DMS 273 treated with DMSO at 0.1 percent for 48 hours (cell line): ENCODE data around the gene MINDY1.
A peak's percentile ranks its signal among the peaks of the same experiment; 100 is the strongest.

Experiments used
- DNase-seq: peaks from one replicate; lab custom pipeline; 2025; lab: John Stamatoyannopoulos, UW

Gene MINDY1, protein sequence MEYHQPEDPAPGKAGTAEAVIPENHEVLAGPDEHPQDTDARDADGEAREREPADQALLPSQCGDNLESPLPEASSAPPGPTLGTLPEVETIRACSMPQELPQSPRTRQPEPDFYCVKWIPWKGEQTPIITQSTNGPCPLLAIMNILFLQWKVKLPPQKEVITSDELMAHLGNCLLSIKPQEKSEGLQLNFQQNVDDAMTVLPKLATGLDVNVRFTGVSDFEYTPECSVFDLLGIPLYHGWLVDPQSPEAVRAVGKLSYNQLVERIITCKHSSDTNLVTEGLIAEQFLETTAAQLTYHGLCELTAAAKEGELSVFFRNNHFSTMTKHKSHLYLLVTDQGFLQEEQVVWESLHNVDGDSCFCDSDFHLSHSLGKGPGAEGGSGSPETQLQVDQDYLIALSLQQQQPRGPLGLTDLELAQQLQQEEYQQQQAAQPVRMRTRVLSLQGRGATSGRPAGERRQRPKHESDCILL

DNA sequence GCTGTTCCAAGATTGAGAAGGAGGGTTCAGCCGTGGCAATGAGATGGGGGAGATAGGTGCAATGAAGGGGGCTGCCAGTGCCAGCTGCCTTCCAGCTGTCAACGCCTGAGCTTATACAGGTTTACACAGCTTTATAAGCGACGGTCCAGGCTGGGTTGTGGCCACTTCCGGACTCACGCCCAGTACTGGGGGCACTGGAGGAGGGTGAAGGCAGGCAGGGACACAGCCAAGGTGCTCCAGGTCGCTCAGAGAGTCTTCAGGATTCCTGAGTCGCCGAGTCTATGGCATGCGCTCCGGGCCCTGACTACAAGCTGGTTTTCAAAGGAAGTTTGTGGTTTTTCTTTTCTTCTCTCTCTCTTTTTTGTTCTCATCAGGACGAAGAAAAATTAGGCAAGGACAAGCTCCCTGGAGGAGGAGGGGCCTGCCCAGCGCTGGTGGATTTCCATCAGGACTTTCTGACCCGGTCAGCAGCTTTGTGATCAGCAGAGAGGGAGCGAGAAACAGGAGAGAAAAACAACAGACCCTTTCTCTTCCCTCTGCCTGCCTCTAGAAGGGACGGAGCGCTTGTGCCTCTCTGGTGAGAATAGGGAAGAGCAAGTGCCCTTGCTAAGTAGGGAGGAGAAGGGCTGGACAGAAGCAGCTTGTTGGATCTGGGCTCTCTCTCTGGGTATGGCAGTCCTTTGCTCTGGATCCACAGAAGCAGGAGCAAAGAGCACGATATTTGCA lies at the start of gene MINDY1:
MINDY1 (minus strand) TSS at position 576 of the 726 bp plus-strand sequence. CDS start 4,285 bp downstream, outside the sequence.
- peak; percentile 100 for DNase-seq

DNA sequence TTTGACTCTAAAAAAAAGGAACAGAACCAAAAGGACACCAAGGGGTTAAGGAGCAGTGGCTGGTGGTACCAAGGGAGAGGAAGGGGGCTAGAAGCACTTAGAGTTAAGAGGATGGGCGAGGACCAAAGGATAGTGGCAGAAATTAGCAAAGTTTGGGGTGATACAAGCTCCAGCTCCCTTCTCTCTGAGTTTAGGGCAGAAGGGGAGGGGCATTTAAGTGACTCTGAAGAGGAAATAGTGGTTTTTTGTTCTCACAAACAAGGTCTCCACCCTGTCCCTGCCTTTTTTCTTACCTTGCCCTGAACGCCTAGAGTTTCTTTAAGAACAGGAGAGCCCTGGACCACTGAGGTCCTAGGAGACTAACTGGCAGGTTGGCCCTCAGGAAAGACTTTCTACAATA lies 49.4 kb upstream of the MINDY1 start:
- no peak for DNase-seq

DNA sequence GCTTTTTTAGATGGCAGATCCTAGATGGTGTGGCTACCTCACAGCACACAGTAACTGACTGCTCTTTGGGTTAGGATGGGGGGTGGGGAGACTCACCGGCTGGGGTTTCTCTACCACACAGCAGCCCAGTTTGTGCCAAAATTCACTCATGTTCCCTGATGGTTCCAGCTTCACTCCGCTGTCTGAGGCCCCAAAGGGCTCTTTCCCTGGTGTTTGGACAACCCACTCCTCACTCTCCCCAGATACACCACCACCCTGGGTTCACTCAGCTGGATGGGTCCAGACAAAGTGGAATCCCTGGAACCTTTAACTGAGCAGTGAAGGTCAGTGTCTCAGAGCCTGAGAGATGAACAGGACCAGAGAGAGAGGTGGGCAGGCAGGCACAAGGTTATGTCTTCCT lies 48.9 kb upstream of the MINDY1 start:
- no peak for DNase-seq

DNA sequence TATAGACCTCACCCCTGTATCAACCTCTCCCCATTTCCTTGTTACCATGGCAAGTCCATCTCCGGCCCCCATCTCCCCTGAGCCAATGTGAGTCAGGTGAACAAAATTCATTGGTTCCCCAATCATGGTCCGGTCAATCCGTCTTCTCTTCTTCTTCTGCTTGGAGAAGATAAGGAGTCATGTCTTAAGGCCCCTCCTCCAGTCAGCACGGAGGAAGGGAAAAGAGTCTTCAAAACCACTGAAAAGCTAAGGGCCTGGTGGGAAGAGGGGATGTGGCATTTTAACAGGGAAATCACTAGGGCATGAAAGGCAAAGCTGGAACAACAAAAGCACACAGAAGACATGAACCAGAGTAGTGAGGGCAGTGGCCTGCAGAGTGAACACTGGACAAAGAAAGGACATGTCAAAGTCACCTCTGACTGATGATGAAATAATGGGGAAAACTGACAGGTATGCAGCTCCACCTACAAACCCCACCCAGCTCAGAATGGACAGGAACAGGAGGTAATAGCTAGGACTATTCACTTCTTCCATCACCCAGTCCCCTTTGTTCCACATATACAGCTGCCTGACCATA lies 48.4 kb upstream of the MINDY1 start:
- DNase-seq = no peak

DNA sequence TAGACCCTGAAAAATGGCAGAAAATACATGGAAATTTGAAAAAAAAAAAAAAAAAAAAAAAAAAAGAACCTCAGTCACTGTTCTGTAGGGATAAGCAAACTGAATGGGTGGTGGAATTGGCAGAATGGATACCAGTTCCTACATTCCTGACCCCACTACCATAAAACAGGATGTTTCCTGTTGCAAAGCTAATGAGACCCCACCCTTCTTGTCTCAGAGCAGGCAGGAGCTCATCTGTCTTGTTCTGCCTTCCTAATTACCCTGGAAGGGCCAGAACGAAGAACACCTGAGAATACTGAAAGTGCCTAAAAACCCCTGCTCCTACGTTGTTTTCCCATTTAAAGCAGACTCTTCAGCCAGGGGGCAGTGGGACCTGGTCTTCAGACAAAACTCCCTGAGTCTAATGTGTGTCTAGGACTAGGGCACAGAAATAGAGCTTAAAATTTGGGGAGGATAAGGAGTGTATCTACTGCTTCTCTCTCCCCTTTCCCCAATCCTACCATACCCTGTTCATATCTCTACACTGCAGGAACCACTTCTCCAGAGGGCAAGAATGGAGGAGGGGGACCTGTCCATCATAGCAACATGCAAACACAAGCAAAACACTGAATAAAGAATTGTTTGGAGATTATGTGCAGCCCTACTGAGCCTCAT lies 44.8 kb upstream of the MINDY1 start:
- DNase-seq = no peak

DNA sequence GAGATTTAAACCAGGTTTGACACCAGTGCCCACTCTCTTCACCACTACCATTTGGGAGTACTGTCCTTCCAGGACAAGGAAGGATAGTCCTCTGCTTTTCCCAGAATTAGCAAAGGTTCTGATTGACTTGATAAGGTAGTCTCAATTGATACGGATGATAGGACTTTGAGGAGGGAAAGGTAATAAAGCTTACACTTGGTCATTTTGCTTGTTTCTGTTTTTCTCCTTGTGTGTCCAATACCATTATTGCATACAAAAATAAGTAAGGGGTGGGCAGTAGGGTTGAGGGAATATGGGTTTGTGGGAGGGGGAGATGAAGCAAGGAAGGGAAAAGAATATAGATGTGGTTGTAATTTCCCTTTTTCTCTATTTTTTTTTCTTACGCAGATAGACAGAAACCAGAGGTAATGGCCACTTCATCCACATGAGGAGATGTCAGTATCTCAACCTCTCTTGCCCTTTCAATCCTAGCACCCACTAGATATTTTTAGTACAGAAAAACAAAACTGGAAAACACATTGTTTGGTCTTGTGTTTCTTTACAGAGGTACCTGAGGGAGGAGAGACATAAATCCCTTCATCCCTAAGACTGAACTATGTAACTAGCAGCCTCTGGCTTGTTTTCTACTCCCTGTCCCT lies 43.5 kb upstream of the MINDY1 start:
- DNase-seq = no peak

DNA sequence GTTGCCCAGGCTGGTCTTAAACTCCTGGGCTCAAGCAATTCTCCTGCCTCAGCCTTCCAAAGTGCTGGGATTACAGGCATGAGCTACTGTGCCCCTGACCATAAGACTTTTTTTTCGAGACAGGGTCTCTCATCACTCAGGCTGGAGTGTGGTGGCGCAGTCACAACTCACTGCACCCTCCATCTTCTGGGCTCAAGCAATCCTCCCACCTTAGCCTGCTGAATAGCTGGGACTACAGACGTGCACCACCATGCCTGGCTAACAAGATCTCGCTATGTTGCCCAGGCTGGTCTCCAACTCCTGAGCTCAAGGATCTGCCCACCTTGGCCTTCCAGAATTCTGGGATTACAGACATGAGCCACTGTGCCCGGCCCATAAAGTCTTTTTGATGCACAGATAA lies 42.8 kb upstream of the MINDY1 start:
- no peak for DNase-seq

DNA sequence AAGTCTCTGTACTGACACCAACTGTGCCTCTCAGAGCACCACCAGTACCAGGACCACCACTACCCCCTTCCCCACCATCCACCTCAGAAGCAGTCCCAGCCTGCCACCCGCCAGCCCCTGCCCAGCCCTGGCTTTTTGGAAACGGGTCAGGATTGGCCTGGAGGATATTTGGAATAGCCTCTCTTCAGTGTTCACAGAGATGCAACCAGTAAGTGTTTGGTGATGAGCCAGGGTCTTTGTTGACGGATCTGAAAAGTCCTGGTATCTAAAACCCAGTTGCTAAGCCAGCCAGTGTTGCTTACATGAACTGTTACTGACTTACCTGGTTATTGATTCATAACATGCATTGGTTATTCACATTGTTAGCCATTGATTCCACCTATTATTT lies 41.9 kb upstream of the MINDY1 start:
- no peak for DNase-seq

DNA sequence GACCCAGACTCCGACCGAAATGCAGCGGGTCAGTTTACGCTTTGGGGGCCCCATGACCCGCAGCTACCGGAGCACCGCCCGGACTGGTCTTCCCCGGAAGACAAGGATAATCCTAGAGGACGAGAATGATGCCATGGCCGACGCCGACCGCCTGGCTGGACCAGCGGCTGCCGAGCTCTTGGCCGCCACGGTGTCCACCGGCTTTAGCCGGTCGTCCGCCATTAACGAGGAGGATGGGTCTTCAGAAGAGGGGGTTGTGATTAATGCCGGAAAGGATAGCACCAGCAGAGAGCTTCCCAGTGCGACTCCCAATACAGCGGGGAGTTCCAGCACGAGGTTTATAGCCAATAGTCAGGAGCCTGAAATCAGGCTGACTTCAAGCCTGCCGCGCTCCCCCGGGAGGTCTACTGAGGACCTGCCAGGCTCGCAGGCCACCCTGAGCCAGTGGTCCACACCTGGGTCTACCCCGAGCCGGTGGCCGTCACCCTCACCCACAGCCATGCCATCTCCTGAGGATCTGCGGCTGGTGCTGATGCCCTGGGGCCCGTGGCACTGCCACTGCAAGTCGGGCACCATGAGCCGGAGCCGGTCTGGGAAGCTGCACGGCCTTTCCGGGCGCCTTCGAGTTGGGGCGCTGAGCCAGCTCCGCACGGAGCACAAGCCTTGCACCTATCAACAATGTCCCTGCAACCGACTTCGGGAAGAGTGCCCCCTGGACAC lies 41.4 kb upstream of the MINDY1 start:
- DNase-seq = peak; percentile 100

DNA sequence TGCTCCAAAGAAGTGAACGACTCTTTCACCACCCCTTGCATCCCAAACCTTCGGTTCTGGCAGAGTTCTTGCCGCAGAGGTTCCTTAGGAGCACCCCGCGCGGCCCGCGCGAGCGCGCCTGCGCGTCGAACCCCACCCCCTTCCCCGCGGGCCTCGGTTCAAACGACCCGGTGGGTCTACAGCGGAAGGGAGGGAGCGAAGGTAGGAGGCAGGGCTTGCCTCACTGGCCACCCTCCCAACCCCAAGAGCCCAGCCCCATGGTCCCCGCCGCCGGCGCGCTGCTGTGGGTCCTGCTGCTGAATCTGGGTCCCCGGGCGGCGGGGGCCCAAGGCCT lies 40.9 kb upstream of the MINDY1 start, which contains the start of gene C1orf56:
C1orf56 (plus strand) TSS at position 161 of the 334 bp plus-strand sequence; CDS start at position 258, 97 bp downstream.
- peak; percentile 99 for DNase-seq

DNA sequence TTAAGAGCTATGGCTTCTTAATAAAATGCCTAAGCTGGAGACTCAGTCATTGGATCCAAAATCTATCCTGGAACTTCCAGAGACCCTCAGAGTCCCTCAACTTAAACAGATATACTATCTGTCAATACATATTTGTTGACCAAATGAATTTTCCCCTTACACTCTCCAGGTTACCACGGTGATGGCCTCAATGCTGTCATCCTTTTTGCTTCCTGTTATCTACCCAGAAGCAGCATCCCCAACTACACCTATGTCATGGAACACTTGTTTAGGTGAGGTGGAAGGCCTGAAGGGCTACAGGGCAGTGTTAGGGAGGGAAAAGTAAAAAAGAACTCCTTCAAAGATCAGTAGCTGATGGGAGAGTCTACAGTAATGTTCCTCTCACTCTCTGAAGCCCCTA lies 36.5 kb upstream of the MINDY1 start:
- no peak for DNase-seq

DNA sequence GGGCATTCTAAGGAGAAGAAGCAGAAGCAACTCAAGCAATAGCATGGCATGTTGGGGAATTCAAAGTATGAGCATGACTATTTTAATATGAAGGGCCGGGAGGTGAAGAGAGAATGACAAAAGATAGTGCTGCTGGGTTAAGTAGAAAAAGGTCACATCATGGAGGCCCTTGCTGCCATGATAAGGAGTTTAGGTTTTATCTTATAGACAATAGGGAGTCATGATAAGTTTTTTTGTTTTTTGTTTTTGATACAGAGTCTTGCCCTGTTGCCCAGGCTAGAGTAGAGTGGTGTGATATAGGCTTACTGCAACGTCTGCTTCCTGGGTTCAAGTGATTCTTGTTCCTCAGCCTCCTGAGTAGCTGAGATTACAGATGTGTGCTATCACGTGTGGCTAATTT lies 32.8 kb upstream of the MINDY1 start:
- DNase-seq = no peak

DNA sequence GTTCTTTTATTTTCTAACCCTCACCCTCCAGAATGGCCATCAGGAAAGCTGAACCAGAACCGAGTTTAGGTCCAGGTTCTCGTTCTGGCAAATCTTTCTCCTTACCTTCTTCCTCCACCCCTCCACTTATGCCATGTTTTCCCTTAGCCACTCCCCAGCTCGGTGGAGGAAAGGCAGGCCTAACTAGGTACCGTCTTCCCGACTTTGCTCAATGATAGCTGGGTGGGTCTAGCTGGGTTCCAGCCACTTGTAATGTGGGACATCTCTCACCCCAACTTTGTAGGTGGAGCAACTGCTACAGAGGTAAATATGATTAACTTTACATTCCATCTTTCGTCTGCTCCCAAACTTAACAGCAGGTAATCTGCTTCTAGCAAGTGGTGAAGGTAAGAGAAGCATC lies 30.3 kb upstream of the MINDY1 start:
- no peak for DNase-seq

DNA sequence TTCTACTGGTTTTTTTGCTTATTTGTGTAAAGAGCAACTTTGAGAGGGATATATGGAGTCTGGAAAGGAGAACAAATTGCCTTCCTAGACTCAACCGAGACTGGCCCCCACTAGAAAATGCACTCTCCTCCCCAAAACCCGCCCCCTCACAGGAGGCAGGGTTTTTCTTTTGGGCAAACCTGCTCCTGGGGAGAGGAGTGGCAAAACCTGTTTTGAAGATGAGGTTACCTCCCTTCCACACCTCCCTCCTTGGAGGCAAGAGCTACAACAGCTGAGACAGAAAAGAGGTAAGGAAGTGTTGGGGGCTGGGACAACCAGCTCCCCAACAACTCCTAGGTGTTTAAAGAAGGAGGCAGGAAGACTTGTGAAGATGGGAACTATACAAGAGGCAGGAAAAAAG lies 29.7 kb upstream of the MINDY1 start, which contains the start of gene BNIPL:
BNIPL (plus strand) TSS at position 231 of the 400 bp plus-strand sequence; CDS start at position 371, 140 bp downstream.
- DNase-seq = no peak

DNA sequence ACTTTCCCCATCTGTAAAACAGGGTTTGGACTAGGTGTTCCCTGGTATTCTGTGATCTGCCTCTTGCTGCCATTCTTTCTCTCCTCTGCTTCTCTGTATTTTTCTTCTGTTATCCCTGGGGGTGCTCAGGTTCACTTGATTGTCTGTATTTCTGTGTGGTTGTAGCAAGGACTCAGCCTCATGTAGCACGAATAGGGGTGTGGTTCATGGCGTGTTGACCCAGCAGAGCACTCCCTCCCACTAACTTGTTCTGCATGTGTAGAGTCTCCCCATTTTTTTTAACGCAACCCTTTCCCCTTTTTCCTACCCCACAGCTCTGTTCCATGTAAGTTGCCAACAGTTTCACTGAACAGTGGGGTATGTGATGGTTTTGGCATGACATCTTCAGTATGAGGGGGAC lies 28.5 kb upstream of the MINDY1 start:
- no peak for DNase-seq

DNA sequence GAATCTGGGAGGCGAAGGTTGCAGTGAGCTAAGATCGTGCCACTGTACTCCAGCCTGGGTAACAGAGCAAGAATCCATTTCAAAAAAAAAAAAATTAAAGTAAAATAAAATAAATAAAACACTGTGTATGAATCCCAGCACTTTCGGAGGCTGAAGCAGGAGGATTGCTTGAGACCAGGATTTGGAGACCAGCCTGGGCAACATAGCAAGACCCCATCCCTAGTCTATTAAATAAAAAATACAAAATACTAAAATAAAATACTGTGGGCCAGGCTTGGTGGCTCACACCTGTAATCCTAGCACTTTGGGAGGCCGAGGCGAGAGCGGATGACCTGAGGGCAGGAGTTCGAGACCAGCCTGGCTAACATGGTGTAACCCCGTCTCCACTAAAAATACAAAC lies 25.5 kb upstream of the MINDY1 start:
- no peak for DNase-seq

DNA sequence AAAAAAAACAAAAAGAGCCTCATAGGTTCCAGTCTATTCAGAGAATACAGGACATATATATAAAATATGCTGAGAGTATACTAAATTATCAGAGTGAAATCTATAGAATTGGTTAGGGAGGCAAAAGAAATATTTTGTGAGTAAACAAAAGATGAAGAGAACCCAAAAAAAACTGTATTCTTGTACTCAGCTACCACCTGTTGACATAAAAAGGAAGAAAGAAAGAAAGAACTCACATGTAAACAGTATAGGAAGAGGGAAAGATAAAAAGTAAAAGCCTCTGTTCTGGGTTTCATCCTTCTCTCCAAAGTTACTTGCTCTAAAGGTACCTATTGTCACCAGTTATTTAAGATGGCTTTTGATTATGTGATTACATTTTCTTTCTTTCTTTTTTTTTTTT lies 19.8 kb upstream of the MINDY1 start:
- DNase-seq = no peak

DNA sequence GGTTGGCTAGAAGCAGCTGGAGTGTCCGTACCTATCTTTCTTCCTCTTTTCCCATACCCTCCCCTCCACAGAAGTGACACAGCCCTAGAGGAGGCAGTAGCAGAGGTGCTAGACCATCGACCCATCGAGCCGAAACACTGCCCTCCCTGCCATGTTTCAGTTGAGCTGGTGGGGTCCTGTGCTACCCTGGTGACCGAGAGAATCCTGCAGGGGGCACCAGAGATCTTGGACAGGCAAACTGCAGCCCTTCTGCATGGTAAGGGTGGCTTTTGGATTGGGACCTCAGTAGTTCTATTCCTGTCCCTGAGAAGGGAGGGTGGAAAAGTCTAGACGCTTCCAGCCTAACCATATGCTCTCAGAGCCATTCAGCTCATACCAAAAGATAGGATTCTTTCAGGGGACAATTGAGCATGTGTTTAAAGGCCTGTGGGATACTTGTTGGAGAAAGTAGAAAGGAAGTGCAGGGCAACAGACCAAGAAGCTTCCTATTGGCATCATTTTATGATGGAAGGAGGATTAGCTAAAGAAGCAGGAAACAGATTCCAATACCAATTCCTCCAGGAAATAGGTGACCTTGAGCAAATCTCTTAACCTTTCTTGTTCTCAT lies 17.9 kb upstream of the MINDY1 start:
- DNase-seq = peak; percentile 99

DNA sequence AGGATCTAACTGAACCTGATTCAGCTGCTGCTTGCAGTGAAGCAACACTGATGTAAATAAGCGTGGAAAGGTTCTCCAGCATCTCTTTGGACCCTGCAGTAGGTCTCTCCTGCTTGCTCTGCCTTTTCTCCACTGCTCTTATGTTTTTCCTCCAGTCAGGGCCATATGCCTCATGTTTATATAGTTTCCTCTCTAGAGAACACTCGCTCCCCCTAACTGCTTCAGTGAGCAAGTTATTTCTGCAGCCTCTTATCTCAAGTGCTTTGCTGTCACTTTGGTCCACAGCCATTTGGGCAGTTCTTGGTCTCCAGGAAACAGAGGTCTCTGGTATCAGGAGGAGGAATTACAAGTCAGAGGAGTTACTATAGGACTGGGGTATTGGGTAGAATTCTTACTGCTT lies 6.8 kb upstream of the MINDY1 start:
- DNase-seq = peak; percentile 100

DNA sequence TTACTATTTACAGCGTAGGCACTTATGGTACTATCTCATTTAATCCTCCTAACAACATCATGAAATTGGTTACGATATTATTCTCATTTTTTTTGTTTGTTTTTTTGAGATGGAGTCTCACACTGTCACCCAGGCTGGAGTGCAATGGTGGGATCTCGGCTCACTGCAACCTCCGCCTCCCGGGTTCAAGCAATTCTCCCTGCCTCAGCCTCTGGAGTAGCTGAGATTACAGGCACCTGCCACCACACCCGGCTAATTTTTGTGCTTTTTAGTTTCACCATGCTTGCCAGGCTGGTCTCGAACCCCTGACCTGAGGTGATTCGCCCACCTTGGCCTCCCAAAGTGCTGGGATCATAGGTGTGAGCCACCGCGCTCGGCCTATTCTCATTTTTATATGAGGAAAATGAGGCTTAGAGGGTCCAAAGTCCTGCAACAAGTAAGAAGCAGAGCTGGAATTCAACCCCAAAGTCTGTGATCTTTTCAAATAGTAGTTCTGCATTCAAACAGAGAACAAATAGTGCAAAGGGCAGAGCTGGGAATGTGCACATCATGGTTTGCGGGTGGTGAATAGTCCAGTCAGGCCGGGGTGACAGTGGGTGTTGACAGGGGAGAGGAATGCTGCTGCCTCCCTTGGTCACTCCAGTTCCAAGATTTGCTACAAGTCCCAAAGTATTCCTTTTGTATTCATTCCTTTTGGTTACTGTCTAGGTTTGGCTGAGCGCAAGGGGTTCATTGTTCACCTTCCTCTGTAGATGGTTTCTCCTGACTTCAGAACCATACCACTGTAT lies 6.2 kb upstream of the MINDY1 start:
- DNase-seq = no peak
